Neural progenitor cell (in vitro differentiated cells): ENCODE measurements around the gene NDUFA11.

Source experiments
- CTCF ChIP-seq: fragments of 200-600 bp; sonication (generic); IDR thresholded peaks from 2 replicates; pipeline ENCODE4 v1.5.1; 2017; ENCODE audit warnings: antibody characterized with exemption, mild to moderate bottlenecking
- EZH2 ChIP-seq: fragments of 200-600 bp; sonication (generic); IDR thresholded peaks from 2 replicates; pipeline ENCODE4 v1.6.1; 2017; ENCODE audit warnings: antibody characterized with exemption, mild to moderate bottlenecking, moderate library complexity
- EZH2phosphoT487 ChIP-seq: fragments of 200-600 bp; sonication (generic); IDR thresholded peaks from 2 replicates; pipeline ENCODE4 v1.6.1; 2017; ENCODE audit warnings: antibody characterized with exemption

- TF ChIP-seq CTCF (no peak), EZH2 (no peak), EZH2phosphoT487 (no peak)
These were observed 52.8 kb downstream of the NDUFA11 start for GRCh38 chr19:5850743-5851293.
